SH-SY5Y (cell line): ENCODE data around the gene COMMD3.

Experiments
- GATA2 ChIP-seq: IDR thresholded peaks from 2 replicates; pipeline ENCODE4 v1.6.1; 2011; ENCODE audit warnings: mild to moderate bottlenecking, low read depth, low read length
- GATA3 ChIP-seq: IDR thresholded peaks from 2 replicates; pipeline ENCODE4 v1.6.1; 2011; ENCODE audit warnings: low read depth, mild to moderate bottlenecking, low read length, moderate library complexity

DNA sequence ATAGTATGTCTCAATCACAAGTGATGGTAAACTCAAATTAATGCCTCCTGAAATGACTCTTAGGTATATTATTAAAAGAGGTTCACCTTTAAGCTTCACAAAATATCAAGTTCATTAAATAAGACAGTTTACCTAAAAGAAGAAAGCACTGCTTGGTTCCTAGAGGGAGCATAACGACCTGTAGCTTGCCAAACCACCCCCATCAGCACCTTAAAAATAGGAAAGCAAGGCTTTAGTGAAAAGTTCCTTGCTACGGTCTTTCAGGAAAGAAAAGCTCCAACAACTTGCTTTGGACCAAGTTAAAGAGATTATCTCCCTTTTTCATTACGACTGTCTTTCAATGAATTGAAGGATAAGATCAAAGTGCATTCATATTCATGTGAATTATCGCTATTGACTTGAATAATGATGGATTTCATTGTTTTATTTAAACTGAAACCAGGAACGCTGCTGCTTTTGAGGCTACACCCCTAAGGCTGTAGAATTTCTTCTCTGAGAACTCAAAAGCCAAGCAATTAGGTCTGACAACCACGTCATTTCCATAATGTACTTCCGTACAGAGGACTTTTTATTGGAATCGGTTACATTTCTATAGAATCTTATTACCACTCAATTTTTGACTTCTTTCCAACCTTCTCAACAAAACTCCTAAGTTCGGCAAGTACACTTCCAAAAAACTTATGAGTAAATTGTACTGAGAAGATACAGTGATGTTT lies 22.2 kb downstream of the COMMD3 start:
- TF ChIP-seq GATA3 (no peak), GATA2 (no peak)
